Activated naive CD4-positive, alpha-beta T cell treated with anti-CD3 and anti-CD28 coated beads, Interleukin-2, amount 50 U/mL, for 24 hours (primary cell): ENCODE measurements around the gene PFKFB4.
A peak's percentile ranks its signal among the peaks of the same experiment; 100 is the strongest.

Experiments
- H3K27ac Mint-ChIP-seq: one replicate; pipeline ENCODE4 v1.8.0; 2021; ENCODE audit warnings: mild to moderate bottlenecking, mixed read lengths
- H3K27me3 Mint-ChIP-seq: one replicate; pipeline ENCODE4 v1.8.0; 2021; ENCODE audit warnings: mixed read lengths
- H3K36me3 Mint-ChIP-seq: one replicate; pipeline ENCODE4 v1.8.0; 2021; ENCODE audit warnings: mixed read lengths
- H3K4me1 Mint-ChIP-seq: one replicate; pipeline ENCODE4 v1.8.0; 2021; ENCODE audit warnings: mixed read lengths
- H3K4me3 Mint-ChIP-seq: one replicate; pipeline ENCODE4 v1.8.0; 2021; ENCODE audit warnings: mild to moderate bottlenecking, mixed read lengths
- H3K9me3 Mint-ChIP-seq: one replicate; pipeline ENCODE4 v1.8.0; 2021; ENCODE audit warnings: mixed read lengths

Gene PFKFB4

GRCh38 chr3:48556796-48557626, at the start of gene PFKFB4:
TSS of gene PFKFB4 (minus strand) at chr3:48556803. CDS start at chr3:48556777, 26 bp downstream.
- peaks cover 17% of the 10 kb centered on the region for H3K4me1 Mint-ChIP-seq
- H3K4me3 Mint-ChIP-seq = peak within 1 kb of the TSS; percentile 87
- no peaks in the 10 kb centered on the region for H3K9me3 Mint-ChIP-seq
- H3K36me3 Mint-ChIP-seq = no peaks in the 10 kb centered on the region
- H3K27me3 Mint-ChIP-seq = no peaks in the 10 kb centered on the region
- H3K27ac Mint-ChIP-seq = peak within 1 kb of the TSS; percentile 77

- H3K27ac Mint-ChIP-seq = no peak overlapping the region
- H3K27me3 Mint-ChIP-seq = no peaks in the 10 kb centered on the region
- no peaks in the 10 kb centered on the region for H3K9me3 Mint-ChIP-seq
- peaks cover 7% of the 10 kb centered on the region for H3K36me3 Mint-ChIP-seq
- no peaks in the 10 kb centered on the region for H3K4me1 Mint-ChIP-seq
- H3K4me3 Mint-ChIP-seq = no peak overlapping the region
These were observed 45.0 kb upstream of the PFKFB4 start for GRCh38 chr3:48601622-48601994.

- H3K4me3 Mint-ChIP-seq = no peak overlapping the region
- no peaks in the 10 kb centered on the region for H3K4me1 Mint-ChIP-seq
- H3K27ac Mint-ChIP-seq = no peak overlapping the region
- H3K27me3 Mint-ChIP-seq = no peaks in the 10 kb centered on the region
- H3K36me3 Mint-ChIP-seq = peaks cover 7% of the 10 kb centered on the region
- H3K9me3 Mint-ChIP-seq = no peaks in the 10 kb centered on the region
These were observed 44.4 kb upstream of the PFKFB4 start for GRCh38 chr3:48600711-48601621.

GRCh38 chr3:48599509-48600285, 43.1 kb upstream of the PFKFB4 start:
- Mint-ChIP-seq H3K9me3 (no peaks in the 10 kb centered on the region), H3K4me1 (no peaks in the 10 kb centered on the region), H3K36me3 (peaks cover 7% of the 10 kb centered on the region), H3K27ac (no peak overlapping the region), H3K4me3 (no peak overlapping the region), H3K27me3 (no peaks in the 10 kb centered on the region)

GRCh38 chr3:48599077-48599501, 42.5 kb upstream of the PFKFB4 start:
- Mint-ChIP-seq H3K4me3 (no peak overlapping the region), H3K36me3 (peaks cover 6% of the 10 kb centered on the region), H3K9me3 (no peaks in the 10 kb centered on the region), H3K27ac (no peak overlapping the region), H3K27me3 (peaks cover 2% of the 10 kb centered on the region), H3K4me1 (no peaks in the 10 kb centered on the region)

GRCh38 chr3:48598323-48599076, 41.9 kb upstream of the PFKFB4 start:
- Mint-ChIP-seq H3K4me1 (no peaks in the 10 kb centered on the region), H3K27me3 (peaks cover 2% of the 10 kb centered on the region), H3K27ac (no peak overlapping the region), H3K36me3 (peaks cover 6% of the 10 kb centered on the region), H3K4me3 (no peak overlapping the region), H3K9me3 (no peaks in the 10 kb centered on the region)

GRCh38 chr3:48597408-48597800, 40.8 kb upstream of the PFKFB4 start:
- H3K4me3 Mint-ChIP-seq = no peak overlapping the region
- no peaks in the 10 kb centered on the region for H3K9me3 Mint-ChIP-seq
- peaks cover 2% of the 10 kb centered on the region for H3K36me3 Mint-ChIP-seq
- peaks cover 4% of the 10 kb centered on the region for H3K27me3 Mint-ChIP-seq
- H3K27ac Mint-ChIP-seq = peak overlapping the region; percentile 41
- no peaks in the 10 kb centered on the region for H3K4me1 Mint-ChIP-seq

- no peak overlapping the region for H3K27ac Mint-ChIP-seq
- no peaks in the 10 kb centered on the region for H3K4me1 Mint-ChIP-seq
- H3K27me3 Mint-ChIP-seq = peaks cover 4% of the 10 kb centered on the region
- no peaks in the 10 kb centered on the region for H3K36me3 Mint-ChIP-seq
- H3K4me3 Mint-ChIP-seq = no peak overlapping the region
- no peaks in the 10 kb centered on the region for H3K9me3 Mint-ChIP-seq
These were observed 40.2 kb upstream of the PFKFB4 start for GRCh38 chr3:48596676-48597407.

GRCh38 chr3:48596157-48596556, 39.6 kb upstream of the PFKFB4 start:
- Mint-ChIP-seq H3K9me3 (no peaks in the 10 kb centered on the region), H3K4me1 (no peaks in the 10 kb centered on the region), H3K36me3 (no peaks in the 10 kb centered on the region), H3K27me3 (peaks cover 4% of the 10 kb centered on the region), H3K4me3 (no peak overlapping the region), H3K27ac (no peak overlapping the region)

- Mint-ChIP-seq H3K9me3 (no peaks in the 10 kb centered on the region), H3K27me3 (peaks cover 7% of the 10 kb centered on the region), H3K36me3 (no peaks in the 10 kb centered on the region), H3K4me1 (no peaks in the 10 kb centered on the region), H3K4me3 (no peak overlapping the region), H3K27ac (no peak overlapping the region)
These were observed 39.0 kb upstream of the PFKFB4 start for GRCh38 chr3:48595526-48596121.

- Mint-ChIP-seq H3K36me3 (no peaks in the 10 kb centered on the region), H3K9me3 (no peaks in the 10 kb centered on the region), H3K4me3 (peak within 1 kb of the TSS; percentile 11), H3K27me3 (peaks cover 7% of the 10 kb centered on the region), H3K27ac (no peak within 1 kb of the TSS), H3K4me1 (no peaks in the 10 kb centered on the region)
These were observed 38.5 kb upstream of the PFKFB4 start, which contains the start of gene COL7A1 for GRCh38 chr3:48595075-48595525. TSS of gene COL7A1 (minus strand) at chr3:48595329. CDS start at chr3:48595159, 170 bp downstream.

- H3K27me3 Mint-ChIP-seq = peaks cover 7% of the 10 kb centered on the region
- peak overlapping the region; percentile 11 for H3K4me3 Mint-ChIP-seq
- no peaks in the 10 kb centered on the region for H3K36me3 Mint-ChIP-seq
- no peaks in the 10 kb centered on the region for H3K9me3 Mint-ChIP-seq
- H3K27ac Mint-ChIP-seq = no peak overlapping the region
- H3K4me1 Mint-ChIP-seq = no peaks in the 10 kb centered on the region
These were observed 37.9 kb upstream of the PFKFB4 start for GRCh38 chr3:48594417-48595049.

- no peaks in the 10 kb centered on the region for H3K9me3 Mint-ChIP-seq
- H3K4me3 Mint-ChIP-seq = no peak overlapping the region
- H3K27ac Mint-ChIP-seq = no peak overlapping the region
- H3K27me3 Mint-ChIP-seq = peaks cover 12% of the 10 kb centered on the region
- no peaks in the 10 kb centered on the region for H3K4me1 Mint-ChIP-seq
- H3K36me3 Mint-ChIP-seq = no peaks in the 10 kb centered on the region
These were observed 36.7 kb upstream of the PFKFB4 start for GRCh38 chr3:48593337-48593736.
